Measurements from ENCODE around the gene THBS2. TPM values are rescaled to one million over a fixed set of nuclear protein-coding genes. Genes with fewer than 3 reads are reported as not detected.

THBS2 gene
- total and polyA plus RNA-seq, 2 of the 8 experiments (the other 6 are each of a cell fraction or from before 2014, with no cell fraction given) = 11.0 to 22.5 TPM

GRCh38 chr6:169212897-169213813 lies 40.5 kb downstream of the THBS2 start (continued):
- TF ChIP-seq SP2 (IDR thresholded peaks at IDR 0.05; ENCODE audit: low read length) (no peak), CTCF (IDR thresholded peaks at IDR 0.05; ENCODE audit: control extremely low read depth in 1 of 3, insufficient read depth in 1 of 3, low read depth in 1 of 3, low read length in 3 of 3) (peak; percentile 28 to 49 (median 33)), SIX5 (IDR thresholded peaks at IDR 0.05; ENCODE audit: low read depth, low read length) (no peak), HDAC2 (IDR thresholded peaks at IDR 0.05; ENCODE audit: borderline replicate concordance in 1 of 2, low read depth in 2 of 2, low read length in 2 of 2) (no peak), RNF2 (IDR thresholded peaks at IDR 0.05; ENCODE audit: borderline replicate concordance, low read depth, low read length, missing control alignments, poor library complexity, severe bottlenecking) (no peak)

Measured in H1 (cell line).